CD8-positive, alpha-beta memory T cell (primary cell): Measurements from ENCODE around the gene TNIK. TPM values are rescaled to one million over a fixed set of nuclear protein-coding genes. Genes with fewer than 3 reads are reported as not detected.
A peak's percentile ranks its signal among the peaks of the same experiment; 100 is the strongest.

Experiments
- CTCF ChIA-PET: fragments of 350-600 bp; sonication (Branson Sonifier 250); formaldehyde crosslinking; loops from one replicate; lab custom pipeline; 2021; ENCODE audit warnings: antibody characterized with exemption; lab: Charles Lee
- POLR2A ChIA-PET: fragments of 350-600 bp; sonication (Branson Sonifier 250); formaldehyde crosslinking; loops from one replicate; lab custom pipeline; 2021; ENCODE audit warnings: antibody characterized with exemption; lab: Charles Lee
- DNase-seq, 5 donors: peaks; one replicate each; pipeline versions ENCODE4 v3.0.0 to v3.0.0-alpha.2; 2020 to 2022; ENCODE audit warnings: mixed read lengths in 1 of 5
- H3K27ac ChIP-seq: one replicate; pipeline ENCODE4 v1.7.0; 2013; ENCODE audit warnings: low read depth, mild to moderate bottlenecking, low read length, moderate library complexity
- H3K27me3 ChIP-seq: 2 replicates; pipeline ENCODE4 v1.7.0; 2013; ENCODE audit warnings: low read length, mild to moderate bottlenecking; ENCODE audit not compliant: insufficient read depth, poor library complexity, severe bottlenecking
- H3K36me3 ChIP-seq: 2 replicates; pipeline ENCODE4 v1.7.0; 2013; ENCODE audit warnings: mild to moderate bottlenecking, low read length, moderate library complexity; ENCODE audit not compliant: insufficient read depth
- H3K4me1 ChIP-seq: 2 replicates; pipeline ENCODE4 v1.7.0; 2013; ENCODE audit warnings: mild to moderate bottlenecking, low read length, moderate library complexity; ENCODE audit not compliant: insufficient read depth
- H3K4me3 ChIP-seq: 2 replicates; pipeline ENCODE4 v1.7.0; 2013; ENCODE audit warnings: mild to moderate bottlenecking, low read length
- H3K9me3 ChIP-seq: 2 replicates; pipeline ENCODE4 v1.7.0; 2013; ENCODE audit warnings: mild to moderate bottlenecking, low read length
- H3K27ac Mint-ChIP-seq, 8 donors: one replicate each; pipeline ENCODE4 v1.8.0; 2020 to 2021; ENCODE audit warnings: mixed read lengths in 8 of 8, mild to moderate bottlenecking in 6 of 8, inconsistent platforms in 3 of 8, moderate library complexity in 3 of 8
- H3K27me3 Mint-ChIP-seq, 2 donors: one replicate each; pipeline ENCODE4 v1.8.0; 2020 to 2021; ENCODE audit warnings: mixed read lengths in 2 of 2, mild to moderate bottlenecking in 1 of 2, moderate library complexity in 1 of 2
- H3K36me3 Mint-ChIP-seq, 3 donors: one replicate each; pipeline ENCODE4 v1.8.0; 2020 to 2021; ENCODE audit warnings: mixed read lengths in 3 of 3, inconsistent platforms in 1 of 3, mild to moderate bottlenecking in 1 of 3
- H3K4me1 Mint-ChIP-seq, 3 donors: one replicate each; pipeline ENCODE4 v1.8.0; 2020 to 2021; ENCODE audit warnings: mixed read lengths in 3 of 3, inconsistent platforms in 1 of 3, mild to moderate bottlenecking in 1 of 3
- H3K4me3 Mint-ChIP-seq, 7 donors: one replicate each; pipeline ENCODE4 v1.8.0; 2020 to 2021; ENCODE audit warnings: mixed read lengths in 7 of 7, mild to moderate bottlenecking in 6 of 7, moderate library complexity in 4 of 7, inconsistent platforms in 2 of 7
- H3K9me3 Mint-ChIP-seq, 5 donors: one replicate each; pipeline ENCODE4 v1.8.0; 2020 to 2022; ENCODE audit warnings: mixed read lengths in 5 of 5, mild to moderate bottlenecking in 3 of 5, moderate library complexity in 2 of 5, inconsistent platforms in 1 of 5
- polyA plus RNA-seq: library from polyadenylated mRNA; unstranded; fragments of 300-500 nt; fragmentation: Illumina TruSeq; gene quantifications from one replicate; pipeline ENCODE4 v1.2.3, GENCODE V29; 2021
- total RNA-seq, 2 experiments: library from RNA; stranded (reverse); gene quantifications; one replicate each; pipeline ENCODE4 v1.2.3, GENCODE V29; 2021

The TNIK gene
- total and polyA plus RNA-seq, 3 experiments from 2014 or later = 15.9 to 19.2 (median 17.7) TPM

GRCh38 chr3:171380711-171381425 lies 79.3 kb downstream of the TNIK start:
- H3K36me3 ChIP-seq = no peaks in the 10 kb centered on the region
- H3K9me3 Mint-ChIP-seq = no peaks in the 10 kb centered on the region
- no peak for DNase-seq
- H3K27me3 Mint-ChIP-seq = no peaks in the 10 kb centered on the region
- no peak overlapping the region for H3K4me3 ChIP-seq
- no peak overlapping the region for H3K4me3 Mint-ChIP-seq
- H3K27me3 ChIP-seq = no peaks in the 10 kb centered on the region
- H3K36me3 Mint-ChIP-seq = peaks cover 0 to 5% (median 4%) of the 10 kb centered on the region in 3 donors
- peak overlapping the region in 1 of 8 donors; percentile 24 for H3K27ac Mint-ChIP-seq
- peaks cover 44% of the 10 kb centered on the region for H3K4me1 ChIP-seq
- H3K4me1 Mint-ChIP-seq = peaks cover 62 to 81% (median 68%) of the 10 kb centered on the region in 3 donors
- POLR2A ChIA-PET = no interaction called here
- H3K9me3 ChIP-seq = no peaks in the 10 kb centered on the region
- H3K27ac ChIP-seq = no peak overlapping the region
- CTCF ChIA-PET = interaction anchor here (1.1 to 2.6 kb wide), 2 partner anchors 10 to 80 kb away, joined by 3 to 6 read pairs; partner anchors contain the start of gene TNIK

GRCh38 chr3:171379961-171380483 lies 80.2 kb downstream of the TNIK start:
- no peaks in the 10 kb centered on the region for H3K9me3 ChIP-seq
- DNase-seq = no peak
- Mint-ChIP-seq H3K4me1 (peaks cover 60 to 72% (median 64%) of the 10 kb centered on the region in 3 donors), H3K27ac (peak overlapping the region in 2 of 8 donors; percentile 2 to 51), H3K4me3 (no peak overlapping the region), H3K36me3 (peaks cover 0 to 5% (median 0%) of the 10 kb centered on the region in 3 donors), H3K27me3 (no peaks in the 10 kb centered on the region), H3K9me3 (no peaks in the 10 kb centered on the region)
- no peak overlapping the region for H3K27ac ChIP-seq
- no peaks in the 10 kb centered on the region for H3K36me3 ChIP-seq
- POLR2A ChIA-PET = no interaction called here
- no peak overlapping the region for H3K4me3 ChIP-seq
- CTCF ChIA-PET = no interaction called here
- H3K27me3 ChIP-seq = no peaks in the 10 kb centered on the region
- peaks cover 49% of the 10 kb centered on the region for H3K4me1 ChIP-seq

GRCh38 chr3:171379281-171379680 lies 80.9 kb downstream of the TNIK start:
- peaks cover 52 to 65% (median 58%) of the 10 kb centered on the region in 3 donors for H3K4me1 Mint-ChIP-seq

GRCh38 chr3:171378586-171378985 lies 81.6 kb downstream of the TNIK start:
- Mint-ChIP-seq H3K4me3 (no peak overlapping the region), H3K9me3 (no peaks in the 10 kb centered on the region), H3K36me3 (no peaks in the 10 kb centered on the region), H3K27me3 (no peaks in the 10 kb centered on the region), H3K27ac (peak overlapping the region in 1 of 8 donors; percentile 41), H3K4me1 (peaks cover 45 to 58% (median 51%) of the 10 kb centered on the region in 3 donors)
- POLR2A ChIA-PET = no interaction called here
- H3K4me1 ChIP-seq = peaks cover 52% of the 10 kb centered on the region
- no peaks in the 10 kb centered on the region for H3K9me3 ChIP-seq
- no peak overlapping the region for H3K4me3 ChIP-seq
- no peak for DNase-seq
- no peaks in the 10 kb centered on the region for H3K36me3 ChIP-seq
- no peak overlapping the region for H3K27ac ChIP-seq
- CTCF ChIA-PET = no interaction called here
- H3K27me3 ChIP-seq = no peaks in the 10 kb centered on the region

More at GRCh38 chr3:171379281-171379680, 80.9 kb downstream of the TNIK start:
- H3K36me3 Mint-ChIP-seq = peaks cover 0 to 4% (median 0%) of the 10 kb centered on the region in 3 donors
- no peaks in the 10 kb centered on the region for H3K27me3 Mint-ChIP-seq
- CTCF ChIA-PET = no interaction called here
- no peak overlapping the region for H3K27ac ChIP-seq
- peak overlapping the region in 2 of 8 donors; percentile 3 to 11 for H3K27ac Mint-ChIP-seq
- H3K36me3 ChIP-seq = no peaks in the 10 kb centered on the region
- H3K4me3 Mint-ChIP-seq = no peak overlapping the region
- H3K4me3 ChIP-seq = no peak overlapping the region
- H3K9me3 Mint-ChIP-seq = no peaks in the 10 kb centered on the region
- no peaks in the 10 kb centered on the region for H3K9me3 ChIP-seq
- no peaks in the 10 kb centered on the region for H3K27me3 ChIP-seq
- H3K4me1 ChIP-seq = peaks cover 52% of the 10 kb centered on the region
- POLR2A ChIA-PET = no interaction called here
- DNase-seq = no peak

- Mint-ChIP-seq H3K4me1 (peaks cover 38 to 51% (median 46%) of the 10 kb centered on the region in 3 donors), H3K36me3 (no peaks in the 10 kb centered on the region), H3K27me3 (no peaks in the 10 kb centered on the region), H3K9me3 (no peaks in the 10 kb centered on the region), H3K27ac (no peak overlapping the region), H3K4me3 (no peak overlapping the region)
- ChIA-PET CTCF (no interaction called here), POLR2A (no interaction called here)
- Histone ChIP-seq H3K36me3 (no peaks in the 10 kb centered on the region), H3K4me3 (no peak overlapping the region), H3K27me3 (no peaks in the 10 kb centered on the region), H3K4me1 (peaks cover 52% of the 10 kb centered on the region), H3K27ac (no peak overlapping the region), H3K9me3 (no peaks in the 10 kb centered on the region)
- no peak for DNase-seq
These were observed 82.3 kb downstream of the TNIK start for GRCh38 chr3:171377859-171378258.

GRCh38 chr3:171376596-171376947 lies 83.6 kb downstream of the TNIK start:
- H3K9me3 Mint-ChIP-seq = no peaks in the 10 kb centered on the region
- H3K4me1 ChIP-seq = peaks cover 52% of the 10 kb centered on the region

GRCh38 chr3:171375666-171376595 lies 84.3 kb downstream of the TNIK start:
- H3K4me3 Mint-ChIP-seq = no peak overlapping the region
- ChIA-PET CTCF (no interaction called here), POLR2A (no interaction called here)
- DNase-seq = no peak
- no peaks in the 10 kb centered on the region for H3K9me3 Mint-ChIP-seq
- no peaks in the 10 kb centered on the region for H3K27me3 ChIP-seq
- no peak overlapping the region for H3K4me3 ChIP-seq
- no peaks in the 10 kb centered on the region for H3K36me3 Mint-ChIP-seq
- no peaks in the 10 kb centered on the region for H3K27me3 Mint-ChIP-seq
- H3K4me1 Mint-ChIP-seq = peaks cover 22 to 52% (median 35%) of the 10 kb centered on the region in 3 donors
- no peaks in the 10 kb centered on the region for H3K36me3 ChIP-seq
- no peaks in the 10 kb centered on the region for H3K9me3 ChIP-seq
- H3K27ac Mint-ChIP-seq = peak overlapping the region in 3 of 8 donors; percentile 8 to 75 (median 48)
- H3K27ac ChIP-seq = no peak overlapping the region
- H3K4me1 ChIP-seq = peaks cover 52% of the 10 kb centered on the region

More at GRCh38 chr3:171376596-171376947, 83.6 kb downstream of the TNIK start:
- Mint-ChIP-seq H3K36me3 (no peaks in the 10 kb centered on the region), H3K27ac (no peak overlapping the region), H3K4me3 (no peak overlapping the region), H3K4me1 (peaks cover 29 to 49% (median 41%) of the 10 kb centered on the region in 3 donors), H3K27me3 (no peaks in the 10 kb centered on the region)
- DNase-seq = no peak
- no peak overlapping the region for H3K4me3 ChIP-seq
- no peaks in the 10 kb centered on the region for H3K9me3 ChIP-seq
- no peaks in the 10 kb centered on the region for H3K27me3 ChIP-seq
- CTCF ChIA-PET = no interaction called here
- no peak overlapping the region for H3K27ac ChIP-seq
- H3K36me3 ChIP-seq = no peaks in the 10 kb centered on the region
- POLR2A ChIA-PET = no interaction called here
